DMS 273 treated with DMSO at 0.1 percent for 48 hours (cell line): Measurements from ENCODE around the gene ATG13.

Source experiments
- DNase-seq: peaks from one replicate; lab custom pipeline; 2025; lab: John Stamatoyannopoulos, UW

ATG13 gene

GRCh38 chr11:46607516-46607915 lies 9.8 kb upstream of the ATG13 start:
- DNase-seq = no peak

GRCh38 chr11:46609386-46609785 lies 8.0 kb upstream of the ATG13 start:
- no peak for DNase-seq

- no peak for DNase-seq
Observed at GRCh38 chr11:46611526-46612304, 5.6 kb upstream of the ATG13 start.

- no peak for DNase-seq
Observed at GRCh38 chr11:46612326-46612725, 5.0 kb upstream of the ATG13 start.

- DNase-seq = no peak
Observed at GRCh38 chr11:46615756-46616155, 1.6 kb upstream of the ATG13 start.

- no peak for DNase-seq
Observed at GRCh38 chr11:46616551-46617133, 711 bp upstream of the ATG13 start.

- DNase-seq = no peak
Observed at GRCh38 chr11:46617972-46618314, 590 bp downstream of the ATG13 start.

GRCh38 chr11:46618837-46619236 lies 1.5 kb downstream of the ATG13 start:
- no peak for DNase-seq

- no peak for DNase-seq
Observed at GRCh38 chr11:46625406-46625805, 8.1 kb downstream of the ATG13 start.

GRCh38 chr11:46628961-46629360 lies 11.6 kb downstream of the ATG13 start:
- DNase-seq = no peak

GRCh38 chr11:46630237-46630636 lies 12.9 kb downstream of the ATG13 start:
- no peak for DNase-seq

- no peak for DNase-seq
Observed at GRCh38 chr11:46631676-46632075, 14.3 kb downstream of the ATG13 start.

GRCh38 chr11:46632502-46632901 lies 15.1 kb downstream of the ATG13 start:
- DNase-seq = no peak

GRCh38 chr11:46633291-46634217 lies 16.2 kb downstream of the ATG13 start:
- DNase-seq = no peak

- DNase-seq = no peak
Observed at GRCh38 chr11:46635557-46636139, 18.3 kb downstream of the ATG13 start.

- no peak for DNase-seq
Observed at GRCh38 chr11:46637546-46637945, 20.2 kb downstream of the ATG13 start.

GRCh38 chr11:46639197-46639839 lies 22.0 kb downstream of the ATG13 start:
- no peak for DNase-seq

- no peak for DNase-seq
Observed at GRCh38 chr11:46640036-46640788, 22.9 kb downstream of the ATG13 start.

GRCh38 chr11:46641639-46642038 lies 24.3 kb downstream of the ATG13 start:
- DNase-seq = no peak

- DNase-seq = no peak
Observed at GRCh38 chr11:46642627-46643335, 25.4 kb downstream of the ATG13 start.

- DNase-seq = no peak
Observed at GRCh38 chr11:46643531-46643930, 26.2 kb downstream of the ATG13 start.
